ENCODE results near the gene TRPC4AP.

DNA sequence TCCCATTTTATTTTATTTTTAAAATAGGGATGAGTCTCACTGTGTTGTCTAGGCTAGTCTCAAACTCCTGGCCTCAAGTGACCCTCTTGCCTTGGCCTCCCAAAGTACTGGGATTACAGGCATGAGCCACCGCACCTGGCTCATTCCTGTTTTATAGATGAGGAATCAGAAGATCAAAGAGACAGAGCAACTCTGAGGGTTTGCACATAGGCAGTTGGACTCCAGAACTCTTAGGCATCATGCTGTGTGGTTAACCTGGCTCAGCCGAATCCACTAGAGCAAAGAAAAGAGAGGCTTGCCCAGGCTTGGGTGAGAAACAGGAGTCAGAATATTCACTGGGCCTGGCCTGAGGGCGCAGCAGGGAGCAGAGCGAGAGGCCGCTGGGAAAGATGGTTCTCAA, 127.6 kb downstream of the TRPC4AP start:
- TF ChIP-seq CTCF (IDR thresholded peaks at IDR 0.05) = no peak
- TF ChIP-seq POLR2A (IDR thresholded peaks at IDR 0.05) = no peak
